HG03442 (cell line): ENCODE measurements around the gene U2SURP.
"Not testable (repeated sequence)": the region's sequence is repeated elsewhere in the genome, so short reads cannot be mapped to it uniquely, and the experiment has no call there.

Experiments
- ATAC-seq: cut with Tn5 transposase; IDR thresholded peaks from one replicate; pipeline ENCODE4 v1.9.1; 2021; ENCODE audit warnings: mild to moderate bottlenecking, moderate library complexity; ENCODE audit not compliant: unreplicated experiment

The U2SURP gene

DNA sequence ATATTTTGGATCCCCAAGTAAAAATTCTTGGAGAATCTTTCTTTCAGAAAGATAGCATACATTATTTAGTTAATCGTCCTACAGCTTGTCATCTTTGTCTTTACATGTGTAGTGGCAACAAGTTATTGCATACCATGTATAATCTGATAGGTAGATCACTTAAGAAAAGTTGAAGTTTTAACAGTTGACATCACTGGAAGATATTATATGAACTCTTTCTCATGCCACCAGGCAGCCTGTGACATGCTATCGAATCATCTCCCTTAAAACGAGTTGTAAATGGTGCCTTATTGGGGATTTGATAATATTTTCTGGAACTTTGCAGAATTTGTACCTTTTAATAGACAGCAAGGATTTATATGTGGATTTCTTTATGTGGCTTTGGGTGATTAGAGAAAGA is 8.7 kb downstream of the U2SURP start:
- ATAC-seq, result no peak

DNA sequence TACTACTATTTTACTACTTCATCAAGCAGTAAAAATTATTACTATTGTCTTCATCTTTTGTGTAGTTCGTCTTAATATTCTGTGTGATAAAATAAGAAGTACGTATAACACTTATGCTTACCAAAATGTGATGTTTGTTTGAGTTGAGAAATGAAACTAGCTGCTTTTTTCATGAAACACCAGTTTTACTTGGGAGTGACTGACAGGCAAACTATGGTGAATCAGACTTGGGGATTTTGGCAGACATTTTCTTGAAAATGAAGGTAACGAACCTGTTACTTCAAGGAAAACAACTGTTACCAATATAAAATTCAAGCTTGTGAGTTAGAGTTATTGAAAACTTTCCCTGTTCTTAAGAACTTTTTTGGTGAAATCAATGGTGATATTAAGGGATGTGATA is 10.3 kb downstream of the U2SURP start:
- ATAC-seq, result no peak

DNA sequence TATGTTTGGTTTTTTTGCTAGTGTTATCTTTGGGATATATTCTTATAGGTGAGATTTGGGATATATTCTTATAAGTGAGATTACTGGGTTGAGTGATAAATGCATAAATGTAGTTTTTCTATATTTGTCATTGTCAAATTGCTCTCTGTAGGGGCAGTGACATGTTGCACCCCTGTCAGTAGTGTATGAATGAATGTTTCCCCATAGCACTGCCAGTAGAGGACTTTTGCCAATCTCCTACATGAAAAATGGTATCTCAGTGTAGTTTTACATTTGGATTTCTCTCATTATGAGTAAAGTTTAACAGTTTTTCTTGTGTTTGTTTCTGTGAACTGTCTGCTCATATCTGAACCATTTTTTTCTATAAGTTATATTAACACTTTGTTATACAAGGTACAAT is 13.6 kb downstream of the U2SURP start:
- ATAC-seq, result no peak

DNA sequence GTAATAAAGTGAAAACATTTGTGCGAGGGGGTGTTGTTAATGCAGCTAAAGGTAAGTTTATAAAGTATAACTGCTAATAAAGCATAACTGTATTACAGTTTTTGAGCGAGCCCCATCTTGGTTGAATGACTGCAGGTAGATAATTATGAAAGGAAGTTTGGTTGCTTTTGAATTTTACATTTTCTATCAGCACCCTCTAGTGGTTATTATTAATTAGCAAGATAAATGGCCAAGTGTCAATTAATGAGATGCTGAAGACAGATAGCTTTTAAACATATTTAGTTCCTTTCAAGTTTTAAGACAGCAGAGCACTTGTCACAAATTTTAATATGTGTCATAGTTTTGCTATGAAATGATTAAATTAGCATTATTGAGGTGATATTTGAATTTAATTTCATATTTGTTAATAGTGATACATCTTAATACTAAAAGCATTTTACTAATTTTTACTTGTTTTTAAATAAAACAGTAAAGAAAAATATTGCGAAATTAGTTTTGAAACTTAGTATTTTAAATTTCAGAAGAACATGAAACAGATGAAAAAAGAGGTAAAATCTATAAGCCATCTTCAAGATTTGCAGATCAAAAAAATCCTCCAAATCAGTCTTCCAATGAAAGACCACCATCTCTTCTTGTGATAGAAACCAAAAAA is 15.1 kb downstream of the U2SURP start:
- ATAC-seq, result no peak

DNA sequence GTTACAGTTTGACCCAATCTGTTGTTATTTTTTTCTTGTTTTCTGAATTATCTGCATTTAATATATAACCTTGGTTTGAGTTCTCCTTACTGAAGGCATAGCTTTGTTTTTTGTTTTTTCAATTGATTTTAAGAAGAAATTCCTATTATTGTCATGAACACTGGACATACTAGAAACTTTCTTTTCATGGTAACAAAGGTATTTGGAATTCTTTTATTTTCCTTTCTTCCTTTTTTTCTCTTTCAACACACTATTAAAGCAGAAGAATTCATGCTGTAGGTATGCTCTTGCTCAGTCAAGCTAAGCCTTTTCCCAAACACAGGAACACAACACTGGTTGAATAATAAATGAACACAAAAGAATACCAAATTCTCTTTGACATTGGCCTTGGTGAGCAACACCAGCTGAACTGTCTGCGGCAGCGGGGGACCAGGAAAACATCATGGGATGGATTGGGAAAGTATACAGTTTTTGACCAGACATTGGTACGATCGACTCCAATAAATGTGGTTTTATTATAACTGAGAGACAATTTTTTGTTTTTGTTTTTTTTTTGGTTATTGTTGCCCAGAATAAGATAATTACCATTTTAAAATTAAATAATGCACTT is 23.1 kb downstream of the U2SURP start:
- ATAC-seq, result no peak

DNA sequence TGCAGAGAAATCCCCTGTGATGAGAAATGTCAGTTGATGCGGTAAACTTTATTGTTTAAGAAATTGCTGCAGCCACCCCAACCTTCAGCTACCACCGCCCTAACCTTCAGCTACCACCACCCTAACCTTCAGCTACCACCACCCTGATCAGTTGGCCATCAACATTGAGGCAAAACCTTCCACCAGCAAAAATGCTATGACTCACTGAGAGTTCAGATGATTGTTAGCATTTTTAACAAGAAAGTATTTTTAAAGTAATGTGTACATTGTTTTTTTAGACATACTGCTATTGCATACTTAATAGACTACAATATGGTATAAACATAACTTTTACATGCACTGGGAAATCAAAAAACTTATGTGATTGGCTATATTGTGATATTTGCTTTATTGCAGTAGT is 30.0 kb downstream of the U2SURP start:
- no peak for ATAC-seq

DNA sequence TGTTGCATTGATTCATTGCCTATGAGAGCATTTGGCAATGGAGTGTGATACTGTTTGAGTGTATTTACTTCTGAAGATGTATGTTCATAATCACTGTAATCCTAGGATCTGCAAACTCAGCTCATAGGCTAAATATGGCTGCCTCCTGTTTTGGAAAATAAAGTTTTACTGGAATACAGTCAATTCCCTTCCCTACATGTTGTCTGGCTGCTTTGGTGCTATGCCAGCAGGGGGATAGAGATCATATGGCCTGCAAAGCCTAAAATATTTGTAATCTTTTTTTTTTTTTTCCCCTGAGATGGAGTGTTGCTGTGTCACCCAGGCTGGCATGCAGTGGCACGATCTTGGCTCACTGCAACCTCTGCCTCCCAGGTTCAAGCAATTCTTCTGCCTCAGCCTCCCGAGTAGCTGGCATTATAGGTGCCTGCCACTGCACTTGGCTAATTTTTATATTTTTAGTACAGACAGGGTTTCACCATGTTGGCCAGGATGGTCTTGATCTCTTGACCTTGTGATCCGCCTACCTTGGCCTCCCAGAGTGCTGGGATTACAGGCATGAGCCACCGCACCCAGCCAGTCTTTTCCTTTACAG is 30.5 kb downstream of the U2SURP start:
- not testable (repeated sequence) for ATAC-seq

DNA sequence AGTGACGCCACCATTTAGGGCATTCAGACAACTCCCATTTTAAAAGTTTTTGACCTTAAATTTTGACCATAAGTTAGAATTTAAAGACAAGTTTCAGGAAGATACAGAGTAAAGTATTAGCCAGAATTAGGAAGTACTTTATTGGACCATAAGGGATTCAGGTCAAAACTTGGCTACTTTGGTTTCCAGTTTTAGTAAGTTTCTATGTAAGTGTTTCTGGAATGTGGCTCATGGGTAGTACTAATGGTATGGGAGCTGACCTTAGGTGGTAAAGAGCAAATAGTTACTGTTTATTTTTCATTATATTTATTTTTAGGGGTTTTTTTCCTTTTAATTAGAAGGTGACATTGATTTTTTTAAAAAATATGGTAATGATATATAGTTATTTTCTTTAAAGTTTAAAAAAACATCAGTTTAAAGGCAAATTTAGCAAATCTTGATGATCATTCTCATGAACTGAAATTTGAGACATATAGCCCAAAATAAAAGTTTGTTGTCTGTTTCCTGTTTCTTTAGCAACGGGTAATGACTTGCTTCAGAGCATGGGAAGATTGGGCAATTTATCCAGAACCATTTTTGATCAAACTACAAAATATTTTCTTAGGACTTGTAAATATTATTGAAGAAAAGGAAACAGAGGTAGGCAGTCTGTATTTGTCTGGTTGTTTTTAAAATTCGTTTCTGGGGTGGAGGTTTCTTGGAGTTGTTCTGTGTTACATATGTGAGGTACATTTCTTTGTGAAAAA is 34.3 kb downstream of the U2SURP start:
- ATAC-seq, result no peak

DNA sequence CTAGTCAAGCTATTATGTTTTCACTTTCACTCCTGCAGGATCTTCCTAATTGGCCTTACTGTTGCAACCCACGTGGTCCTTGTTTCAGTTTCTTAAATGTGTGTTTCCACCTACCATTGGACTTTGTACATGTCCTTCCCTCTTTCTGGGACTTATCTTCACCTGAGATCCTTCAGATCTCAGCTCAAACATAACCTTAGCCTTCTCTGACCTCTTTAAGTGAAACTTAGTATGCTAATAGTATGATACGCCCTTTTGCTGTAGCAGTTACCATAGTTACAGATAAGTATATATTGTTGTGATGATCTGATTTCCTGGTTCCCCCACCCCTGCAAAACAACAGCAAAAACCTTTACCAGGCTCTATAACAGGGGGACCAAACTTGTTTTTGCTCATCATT is 35.2 kb downstream of the U2SURP start:
- no peak for ATAC-seq

DNA sequence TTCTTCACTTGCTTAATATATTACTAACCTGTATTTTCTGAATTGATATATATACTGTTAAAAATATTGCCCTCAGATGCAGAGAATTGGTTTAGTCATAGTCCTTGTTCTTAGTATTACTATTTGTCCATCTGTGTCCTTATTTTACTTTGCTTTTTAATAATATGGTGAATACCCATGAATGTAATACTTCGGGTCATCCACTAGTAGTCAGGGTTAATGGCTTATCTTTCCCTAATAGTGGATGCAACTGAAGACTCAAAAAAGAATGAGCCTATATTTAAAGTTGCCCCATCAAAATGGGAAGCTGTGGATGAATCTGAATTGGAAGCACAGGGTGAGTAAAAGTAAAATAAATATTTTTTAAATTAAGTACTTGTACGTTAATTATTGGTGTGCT is 36.5 kb downstream of the U2SURP start:
- no peak for ATAC-seq

DNA sequence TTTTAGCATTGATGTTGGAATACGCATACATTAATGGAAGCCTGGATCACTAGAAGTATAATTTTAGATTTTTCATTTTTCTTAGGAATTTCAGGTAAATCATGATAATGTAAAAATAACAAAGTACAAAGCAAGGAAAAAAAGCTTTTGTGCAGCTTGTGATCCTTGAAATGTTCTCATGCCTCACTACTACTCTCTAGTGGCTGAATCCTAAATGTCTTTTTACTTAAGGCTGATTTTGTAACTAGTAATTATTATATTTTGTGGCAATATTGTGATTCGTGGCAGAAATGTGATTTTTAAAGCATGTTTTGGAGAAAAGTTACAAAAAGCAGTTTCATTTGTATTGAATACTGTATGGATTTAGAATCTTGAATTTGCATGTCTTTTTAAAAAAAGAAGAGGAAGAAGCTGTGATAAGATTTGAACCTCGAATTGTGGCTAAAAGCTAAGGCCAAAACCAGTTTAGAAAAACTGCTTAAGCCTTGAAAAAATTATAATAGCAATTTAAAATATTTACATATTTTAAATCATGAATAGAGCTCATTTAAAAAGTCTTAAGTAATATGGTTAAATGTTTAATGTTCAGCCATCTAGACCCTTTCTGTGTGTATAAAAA is 39.0 kb downstream of the U2SURP start:
- no peak for ATAC-seq

DNA sequence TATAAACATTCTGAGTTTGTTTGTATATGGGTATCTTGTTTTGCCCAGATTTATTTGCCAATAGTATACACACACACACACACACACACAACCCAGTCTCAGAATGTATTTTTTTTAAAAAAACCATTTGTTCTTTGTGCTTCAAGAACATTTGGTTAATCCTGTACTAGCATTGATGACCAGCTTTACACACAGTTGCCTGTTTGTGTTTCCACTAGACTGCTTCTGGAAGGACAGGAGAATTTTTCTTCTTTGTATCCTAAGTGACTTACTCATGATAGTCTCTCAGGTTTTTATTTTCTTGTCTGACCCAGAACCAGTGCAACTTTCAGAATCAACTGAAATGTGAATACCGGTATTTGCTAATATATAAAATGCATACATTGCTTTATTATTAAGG is 40.5 kb downstream of the U2SURP start:
- no peak for ATAC-seq

DNA sequence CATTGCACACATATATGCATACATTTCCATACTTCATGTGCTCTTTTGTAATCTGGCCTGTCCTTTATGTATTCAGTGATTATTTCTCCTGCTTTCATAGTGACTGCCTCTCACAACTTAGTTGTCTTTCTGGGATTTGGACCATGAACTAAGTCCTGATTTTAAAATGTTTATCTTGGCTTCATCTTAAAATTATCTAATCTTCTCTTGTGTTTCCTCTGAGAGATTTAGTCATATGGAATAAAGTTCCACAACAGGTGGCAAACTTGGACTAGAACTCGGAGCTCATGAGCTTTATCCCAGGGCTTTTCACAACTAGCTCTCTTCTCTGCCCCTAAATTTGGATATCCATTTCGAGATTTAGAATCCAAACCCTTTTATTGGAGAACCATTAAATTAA is 44.3 kb downstream of the U2SURP start:
- no peak for ATAC-seq

DNA sequence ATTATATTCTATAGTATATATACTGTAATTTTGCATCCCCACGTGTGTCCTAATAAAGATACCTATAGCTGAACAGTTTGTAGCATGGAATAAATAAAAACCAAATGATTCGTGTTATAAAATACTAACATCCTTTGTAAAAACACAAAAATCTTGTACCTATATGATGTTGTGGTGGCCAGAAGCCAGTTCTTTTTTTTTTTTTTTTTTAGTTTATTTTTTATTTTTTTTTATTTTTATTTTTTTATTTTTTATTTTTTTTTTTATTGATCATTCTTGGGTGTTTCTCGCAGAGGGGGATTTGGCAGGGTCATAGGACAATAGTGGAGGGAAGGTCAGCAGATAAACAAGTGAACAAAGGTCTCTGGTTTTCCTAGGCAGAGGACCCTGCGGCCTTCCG is 44.7 kb downstream of the U2SURP start:
- ATAC-seq, result not testable (repeated sequence)

DNA sequence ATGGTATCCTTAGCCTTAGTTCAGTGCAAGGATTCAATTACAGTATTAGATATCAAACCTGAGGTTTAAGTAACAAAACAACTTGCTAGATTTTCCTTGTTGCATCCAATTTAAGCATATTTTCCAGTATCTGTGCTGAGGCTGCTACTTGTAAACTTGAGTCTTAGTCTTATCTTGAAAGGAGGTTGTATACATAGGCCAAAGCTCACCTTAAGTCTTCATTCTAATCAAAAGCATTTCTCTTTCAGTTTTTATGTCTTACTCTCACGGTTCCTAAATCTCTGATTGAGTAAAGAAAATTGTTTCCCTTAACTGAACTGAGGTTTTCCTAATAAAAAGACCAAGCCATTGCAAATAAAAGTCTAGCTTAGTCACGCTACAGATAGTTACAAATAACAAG is 52.6 kb downstream of the U2SURP start:
- ATAC-seq, result no peak

DNA sequence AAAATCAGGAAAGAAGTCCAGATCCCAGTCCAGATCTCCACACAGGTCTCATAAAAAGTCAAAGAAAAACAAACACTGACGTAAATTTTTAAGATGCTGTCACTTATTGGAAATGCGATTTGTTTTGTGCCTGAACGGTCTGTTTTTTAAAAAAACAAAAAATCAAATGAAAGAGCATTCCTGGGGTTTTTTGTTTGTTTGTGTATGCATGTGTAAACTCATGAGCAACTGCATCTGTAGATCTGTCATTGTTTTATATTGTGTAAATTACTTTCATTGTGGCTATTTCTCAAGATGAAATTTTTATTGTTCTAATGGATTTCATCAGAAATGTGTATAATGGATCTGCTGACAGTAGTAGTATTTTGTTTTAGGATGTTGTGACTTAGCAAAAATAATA is 55.0 kb downstream of the U2SURP start:
- no peak for ATAC-seq

DNA sequence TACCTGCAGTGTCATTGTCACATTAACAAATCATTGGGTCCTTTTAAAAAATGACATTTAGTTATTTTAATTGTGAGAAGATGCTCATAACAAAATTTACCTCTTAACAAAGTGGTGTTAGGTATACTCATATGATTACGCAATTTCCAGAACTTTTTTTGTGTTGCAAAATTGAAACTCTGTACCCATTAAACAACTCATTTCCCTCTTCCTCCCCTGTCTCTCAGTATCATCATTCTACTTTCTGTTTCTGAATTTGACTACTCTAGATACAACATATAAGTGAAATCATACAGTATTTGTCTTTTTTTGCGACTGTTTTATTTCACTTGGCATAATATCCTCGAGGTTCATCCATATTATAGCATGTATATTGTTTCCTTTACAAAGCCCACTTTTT is 59.5 kb downstream of the U2SURP start:
- ATAC-seq, result peak; percentile 99

DNA sequence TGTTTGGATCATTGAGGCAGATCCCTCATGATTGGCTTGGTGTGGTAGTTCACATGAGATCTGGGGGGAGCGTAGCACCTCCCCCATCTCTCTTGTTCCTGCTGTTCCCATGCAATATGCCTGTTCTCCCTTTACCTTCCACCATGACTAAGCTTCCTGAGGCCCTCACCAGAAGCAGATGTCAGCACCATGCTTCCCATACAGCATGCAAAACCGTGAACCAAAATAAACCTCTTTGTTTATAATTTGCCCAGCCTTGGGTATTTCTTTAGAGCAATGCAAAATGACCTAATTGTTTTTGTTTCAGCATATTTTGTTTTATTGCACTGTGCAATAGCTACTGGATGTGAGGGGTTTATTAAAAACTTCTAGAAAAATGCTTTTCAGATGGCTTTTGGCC is 61.6 kb downstream of the U2SURP start:
- no peak for ATAC-seq

DNA sequence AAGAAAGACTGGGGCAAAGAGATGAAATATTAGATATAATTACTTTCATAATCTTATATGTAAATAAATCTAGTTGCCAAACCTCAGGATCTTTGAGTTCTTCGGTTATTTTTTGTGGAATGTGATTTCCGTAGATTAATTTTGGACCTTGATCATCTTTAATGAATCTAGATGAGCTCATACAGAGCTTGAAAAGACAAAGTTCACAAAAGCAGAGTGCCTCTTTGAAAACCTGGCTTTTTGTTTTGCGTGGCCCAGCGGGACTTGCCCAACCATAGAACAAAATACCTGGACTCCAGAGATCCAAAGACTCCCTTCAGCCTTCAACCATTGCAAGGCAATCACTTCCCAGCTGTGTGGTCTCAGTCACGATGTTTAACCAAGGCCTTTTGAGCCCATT is 63.4 kb downstream of the U2SURP start:
- no peak for ATAC-seq

DNA sequence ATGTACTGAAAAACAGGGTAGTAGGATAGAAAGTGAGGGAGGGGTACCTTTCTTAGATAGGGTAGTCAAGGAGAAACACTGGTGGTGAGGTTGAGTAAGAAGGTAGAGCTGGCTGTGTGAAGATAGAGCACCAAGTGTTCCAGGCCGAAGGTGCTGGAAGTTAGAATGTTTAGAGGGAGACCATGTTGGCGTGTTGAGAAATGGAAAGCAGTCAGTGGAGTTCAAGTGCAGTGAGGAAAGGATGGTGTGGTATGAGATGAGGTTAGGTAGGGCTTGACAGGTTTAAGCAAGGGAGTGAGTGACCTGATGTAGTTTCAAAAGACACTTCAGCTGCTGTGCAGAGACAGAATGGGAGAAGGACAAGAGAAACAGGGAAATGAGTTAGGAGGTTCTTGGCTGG is 64.0 kb downstream of the U2SURP start:
- ATAC-seq, result no peak

DNA sequence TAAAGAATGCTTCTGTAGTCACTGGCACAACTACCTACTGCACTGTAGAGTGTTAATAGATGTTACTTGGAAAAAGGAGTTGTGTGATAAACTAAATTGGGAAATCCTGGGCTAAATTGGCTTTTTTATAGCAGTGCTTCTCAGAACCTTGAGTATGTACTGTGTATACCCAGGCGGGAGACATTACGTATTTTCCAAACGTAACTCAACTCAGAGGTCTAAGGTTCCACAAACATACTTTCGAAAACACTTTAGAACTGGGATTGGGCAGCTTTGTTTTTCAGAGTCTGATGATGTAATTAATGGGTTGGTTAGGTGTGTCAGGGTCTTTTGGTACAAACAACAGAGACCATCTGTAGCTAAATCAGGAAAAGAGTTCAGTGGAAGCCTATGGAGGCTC is 64.7 kb downstream of the U2SURP start:
- ATAC-seq, result no peak

DNA sequence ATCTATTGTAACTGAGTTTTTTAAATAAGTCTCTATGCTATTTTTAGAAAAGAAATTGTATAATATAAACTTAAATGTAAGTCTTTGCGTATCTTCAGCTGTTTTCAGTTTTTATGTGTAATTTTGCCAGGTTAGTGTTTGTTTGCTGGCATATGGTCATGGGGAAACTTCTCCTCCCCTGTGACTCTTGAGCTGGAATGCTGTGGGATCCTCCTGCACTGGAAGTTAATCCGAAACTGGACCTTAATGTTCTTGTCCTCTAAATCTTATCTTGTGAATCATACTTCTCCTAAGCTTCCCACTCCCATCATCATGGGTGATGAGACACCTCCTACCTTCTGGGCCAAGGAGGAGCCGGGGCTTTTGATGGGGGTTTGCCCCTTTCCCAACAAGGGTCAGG is 65.8 kb downstream of the U2SURP start:
- ATAC-seq, result no peak
